A673 (cell line): Measurements from ENCODE around the gene TRMT61A. TPM values are rescaled to one million over a fixed set of nuclear protein-coding genes. Genes with fewer than 3 reads are reported as not detected.

Experiments
- BruUV-seq: library from RNA; stranded (reverse); fragments of 400-500 nt; replicated peaks from 2 replicates; lab custom pipeline; 2021; lab: Mats Ljungman, UMichigan
- CTCF ChIA-PET: fragments of 300-600 bp; sonication (Branson Sonifier 250); formaldehyde crosslinking; loops from one replicate; lab custom pipeline; 2022; ENCODE audit warnings: antibody characterized with exemption; lab: Charles Lee
- POLR2A ChIA-PET: fragments of 300-600 bp; sonication (Branson Sonifier 250); formaldehyde crosslinking; loops from one replicate; lab custom pipeline; 2022; ENCODE audit warnings: antibody characterized with exemption; ENCODE audit not compliant: low non-redundant PET; lab: Charles Lee
- DNase-seq: peaks from one replicate; pipeline ENCODE4 v3.0.0-alpha.2; 2015; ENCODE audit warnings: low spot score
- H3K27ac ChIP-seq: fragments of 200-600 bp; sonication (generic); 2 replicates; pipeline ENCODE4 v1.5.1; 2016; ENCODE audit warnings: mixed run types, low read depth, mild to moderate bottlenecking, mixed read lengths, antibody characterized with exemption, low read length; ENCODE audit not compliant: poor library complexity, severe bottlenecking
- H3K27me3 ChIP-seq: fragments of 200-600 bp; sonication (generic); replicated peaks from 2 replicates; pipeline ENCODE4 v1.6.1; 2017; ENCODE audit warnings: mixed run types, low read depth, mild to moderate bottlenecking, mixed read lengths, antibody characterized with exemption, low read length; ENCODE audit not compliant: insufficient read depth, poor library complexity
- H3K36me3 ChIP-seq: fragments of 200-600 bp; sonication (generic); 2 replicates; pipeline ENCODE4 v1.6.1; 2016; ENCODE audit warnings: mixed run types, mild to moderate bottlenecking, mixed read lengths, antibody characterized with exemption, low read length; ENCODE audit not compliant: insufficient read depth, poor library complexity, severe bottlenecking
- H3K4me1 ChIP-seq: fragments of 200-600 bp; sonication (generic); 2 replicates; pipeline ENCODE4 v1.6.1; 2017; ENCODE audit warnings: mixed run types, mild to moderate bottlenecking, mixed read lengths, antibody characterized with exemption, low read length; ENCODE audit not compliant: insufficient read depth, poor library complexity, severe bottlenecking
- H3K4me3 ChIP-seq: fragments of 200-600 bp; sonication (generic); 2 replicates; pipeline ENCODE4 v1.5.1; 2016; ENCODE audit warnings: low read depth, mixed run types, mild to moderate bottlenecking, mixed read lengths, low read length; ENCODE audit not compliant: poor library complexity, severe bottlenecking
- H3K9me3 ChIP-seq: fragments of 200-600 bp; sonication (generic); 2 replicates; pipeline ENCODE4 v1.6.1; 2016; ENCODE audit warnings: mixed run types, low read depth, mild to moderate bottlenecking, mixed read lengths, antibody characterized with exemption, low read length; ENCODE audit not compliant: poor library complexity, severe bottlenecking
- CTCF ChIP-seq: fragments of 300-800, 200-600 bp; sonication (generic); conservative IDR thresholded peaks from 2 replicates; pipeline ENCODE4 v1.5.1; 2017; ENCODE audit warnings: low read depth, mild to moderate bottlenecking, antibody characterized with exemption, low read length, moderate library complexity, mixed read lengths
- EZH2 ChIP-seq: fragments of 200-600 bp; sonication (generic); IDR thresholded peaks from 2 replicates; pipeline ENCODE4 v1.6.1; 2017; ENCODE audit warnings: borderline replicate concordance, low read depth, mild to moderate bottlenecking, mixed read lengths, antibody characterized with exemption, low read length; ENCODE audit not compliant: poor library complexity, severe bottlenecking
- intact Hi-C: fragments of 100-400 bp; cut with micrococcal nuclease; formaldehyde crosslinking; loops from one replicate; pipeline ENCODE4 v1.10.0; 2022; ENCODE audit not compliant: unreplicated experiment
- total RNA-seq: library from RNA; stranded (reverse); gene quantifications from 2 replicates; pipeline ENCODE4 v1.2.3, GENCODE V29; 2021

TRMT61A gene
- total RNA-seq, 1 experiment from 2014 or later, result 23.6 TPM

DNA sequence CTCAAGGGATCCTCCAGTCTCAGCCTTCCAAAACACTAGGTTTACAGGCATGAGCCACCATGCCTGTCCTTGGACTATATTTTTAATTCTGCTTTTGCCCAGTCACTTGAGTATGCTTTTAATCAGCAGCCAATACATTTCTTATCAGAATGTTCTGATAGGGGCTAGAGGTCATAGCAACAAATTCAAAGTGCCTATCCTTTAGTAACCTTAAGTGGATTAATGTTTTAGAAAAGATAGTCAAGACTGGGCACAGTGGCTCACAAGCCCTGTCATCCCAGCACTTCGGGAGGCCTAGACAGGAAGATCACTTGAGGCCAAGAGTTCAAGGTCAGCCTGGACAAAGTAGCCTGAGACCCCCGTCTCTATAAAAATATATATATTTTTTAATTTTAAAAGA lies 43.5 kb upstream of the TRMT61A start:
- H3K27me3 ChIP-seq, result no peaks in the 10 kb centered on the region
- DNase-seq, result no peak
- no peak for TF ChIP-seq EZH2
- no peak for TF ChIP-seq CTCF
- CTCF ChIA-PET, result interaction anchor here (0.9 kb wide), 1 partner anchor 94 kb away, joined by 3 read pairs; no protein-coding TSS in a partner anchor
- H3K4me3 ChIP-seq, result no peak overlapping the region
- no peaks in the 10 kb centered on the region for H3K4me1 ChIP-seq
- POLR2A ChIA-PET, result no interaction called here
- peaks cover 25% of the 10 kb centered on the region for H3K36me3 ChIP-seq
- H3K9me3 ChIP-seq, result no peaks in the 10 kb centered on the region
- BruUV-seq, result no TSS peak
- intact Hi-C loops, result no loop called here
- no peak overlapping the region for H3K27ac ChIP-seq

DNA sequence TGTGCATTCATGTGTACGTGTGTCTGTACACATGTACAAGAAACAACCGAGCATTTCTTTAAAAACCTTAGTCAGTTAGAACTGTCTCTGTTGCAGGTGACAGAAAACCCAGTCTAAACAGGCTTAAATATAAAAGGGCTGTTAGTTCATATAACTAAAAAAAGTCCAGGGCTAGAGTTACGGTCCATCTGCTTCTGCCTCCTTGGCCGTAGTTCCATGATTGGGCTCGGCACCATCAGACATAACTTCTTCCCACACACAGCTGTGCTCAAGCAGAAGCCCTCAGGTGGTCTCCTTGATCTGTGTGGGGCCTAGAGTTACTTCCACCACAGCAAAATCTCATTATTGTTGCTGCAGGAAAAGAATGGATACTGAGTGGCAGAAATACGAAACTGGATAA lies 40.9 kb upstream of the TRMT61A start:
- no peak overlapping the region for H3K27ac ChIP-seq
- peaks cover 31% of the 10 kb centered on the region for H3K36me3 ChIP-seq
- no peak overlapping the region for H3K4me3 ChIP-seq
- no TSS peak for BruUV-seq
- H3K9me3 ChIP-seq, result no peaks in the 10 kb centered on the region
- intact Hi-C loops, result no loop called here
- ChIA-PET POLR2A (no interaction called here), CTCF (no interaction called here)
- DNase-seq, result no peak
- H3K27me3 ChIP-seq, result no peaks in the 10 kb centered on the region
- no peaks in the 10 kb centered on the region for H3K4me1 ChIP-seq
- no peak for TF ChIP-seq EZH2

DNA sequence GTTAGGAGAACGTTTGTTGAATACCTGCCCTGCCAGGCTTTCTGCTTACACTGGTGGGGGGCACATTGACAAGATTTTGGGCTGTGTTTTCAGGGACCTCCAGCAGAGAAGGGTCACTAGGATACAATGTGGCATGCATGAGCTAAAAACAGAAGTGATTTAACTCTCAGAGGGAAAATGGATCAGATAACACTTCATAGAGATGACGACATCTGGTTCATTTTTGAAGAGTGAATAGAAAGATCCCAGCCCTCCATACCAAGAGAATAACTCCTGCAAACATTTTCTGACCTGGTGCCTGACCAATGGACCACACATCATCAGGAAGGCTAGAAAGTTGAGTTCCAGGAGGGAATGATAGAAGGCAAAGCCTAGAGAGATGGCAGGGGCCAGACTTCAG lies 40.0 kb upstream of the TRMT61A start:
- Histone ChIP-seq H3K4me1 (no peaks in the 10 kb centered on the region), H3K9me3 (no peaks in the 10 kb centered on the region), H3K4me3 (no peak overlapping the region), H3K27me3 (no peaks in the 10 kb centered on the region), H3K36me3 (peaks cover 32% of the 10 kb centered on the region), H3K27ac (no peak overlapping the region)
- BruUV-seq, result no TSS peak
- ChIA-PET CTCF (no interaction called here), POLR2A (no interaction called here)
- no peak for DNase-seq
- TF ChIP-seq CTCF (no peak), EZH2 (no peak)
- intact Hi-C loops, result no loop called here

- TF ChIP-seq CTCF (no peak), EZH2 (no peak)
- BruUV-seq, result no TSS peak
- Histone ChIP-seq H3K4me1 (no peaks in the 10 kb centered on the region), H3K27ac (no peak overlapping the region), H3K4me3 (no peak overlapping the region), H3K36me3 (peaks cover 33% of the 10 kb centered on the region), H3K9me3 (no peaks in the 10 kb centered on the region), H3K27me3 (no peaks in the 10 kb centered on the region)
- intact Hi-C loops, result no loop called here
- ChIA-PET POLR2A (no interaction called here), CTCF (no interaction called here)
- no peak for DNase-seq
Measured at GRCh38 chr14:103489621-103490020, 39.4 kb upstream of the TRMT61A start.
